Measurements from ENCODE around the gene RAI1.

RAI1 gene

DNA sequence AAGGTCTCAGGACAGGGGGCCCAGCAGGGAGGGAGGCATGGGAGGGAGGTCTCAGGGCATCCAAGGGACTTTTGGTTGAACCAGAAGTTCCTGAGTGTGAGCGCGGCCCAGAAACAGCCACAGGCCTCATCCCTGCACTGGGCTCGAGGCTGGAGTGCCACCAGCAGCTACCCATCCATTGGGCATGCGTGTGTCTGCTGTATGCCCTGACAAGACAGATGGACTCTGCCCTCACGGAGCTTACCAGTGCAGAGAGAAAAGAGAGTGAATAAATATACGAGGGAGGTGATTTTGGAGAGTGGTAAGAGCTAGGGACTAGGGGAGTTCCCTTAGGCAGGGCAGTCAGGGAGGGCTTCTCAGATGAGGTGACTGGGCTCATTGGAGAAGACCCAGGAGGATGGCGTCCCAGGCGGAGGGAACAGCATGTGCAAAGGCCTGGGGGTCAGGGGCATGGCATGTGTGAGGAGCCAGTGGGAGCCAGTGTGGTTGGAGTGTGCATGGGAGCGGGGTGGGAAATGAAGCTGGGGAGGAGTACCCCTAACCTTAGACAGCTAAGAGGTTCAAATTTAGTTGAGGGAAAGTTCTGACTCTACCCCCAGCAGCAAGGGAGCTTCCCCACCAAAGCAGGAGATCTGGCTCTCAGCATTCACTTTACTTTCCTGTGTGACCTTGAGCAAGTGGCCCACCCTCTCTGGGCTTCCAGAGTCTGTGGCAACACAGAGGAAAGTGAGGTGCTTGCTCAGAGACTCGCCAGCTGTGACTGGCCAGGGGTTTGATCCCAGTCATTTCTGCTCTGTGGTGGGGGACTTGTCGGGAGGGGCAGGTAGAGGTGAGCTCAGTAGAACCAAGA lies 80.9 kb downstream of the RAI1 start:
- Histone ChIP-seq H3K27ac (no peak overlapping the region), H3K9me3 (ENCODE audit: low read depth, low read length) (no peaks in the 10 kb centered on the region), H3K4me3 (no peak overlapping the region), H3K36me3 (ENCODE audit: insufficient read depth, low read length) (no peaks in the 10 kb centered on the region), H3K9ac (ENCODE audit: insufficient read length) (no peak overlapping the region)
- no peak for DNase-seq (ENCODE audit: low read depth, low spot score)
- TF ChIP-seq FOXP2 (optimal IDR thresholded peaks at IDR 0.05; ENCODE audit: control extremely low read depth, extremely low read length, insufficient read depth) (no peak), POLR2AphosphoS5 (IDR thresholded peaks at IDR 0.05; ENCODE audit: borderline replicate concordance, low read depth, low read length) (no peak), EZH2 (IDR thresholded peaks at IDR 0.05) (no peak)

DNA sequence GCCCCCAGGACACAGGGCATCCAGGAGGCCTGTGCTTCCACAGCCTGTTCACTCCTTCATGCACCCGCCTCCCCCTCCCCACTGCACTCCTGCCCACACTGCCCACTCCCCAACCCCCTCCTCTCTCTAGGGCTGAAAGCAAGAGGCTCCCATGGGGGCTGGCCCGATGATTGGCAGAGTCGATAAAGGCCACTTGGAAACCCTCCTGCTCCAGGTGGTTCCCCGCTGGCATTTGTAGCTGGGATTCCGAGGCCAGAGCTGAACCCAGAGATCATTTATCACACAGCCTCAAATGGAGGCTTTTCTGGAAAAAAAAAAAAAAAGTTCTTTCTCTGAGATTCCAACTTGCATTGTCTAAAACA lies 81.5 kb downstream of the RAI1 start:
- H3K9ac ChIP-seq (ENCODE audit: insufficient read length): no peak overlapping the region
- no peak for DNase-seq (ENCODE audit: low read depth, low spot score)
- H3K27ac ChIP-seq: no peak overlapping the region
- H3K9me3 ChIP-seq (ENCODE audit: low read depth, low read length): no peaks in the 10 kb centered on the region
- H3K4me3 ChIP-seq: no peak overlapping the region
- TF ChIP-seq FOXP2 (optimal IDR thresholded peaks at IDR 0.05; ENCODE audit: control extremely low read depth, extremely low read length, insufficient read depth) (no peak), POLR2AphosphoS5 (IDR thresholded peaks at IDR 0.05; ENCODE audit: borderline replicate concordance, low read depth, low read length) (no peak), EZH2 (IDR thresholded peaks at IDR 0.05) (no peak)
- H3K36me3 ChIP-seq (ENCODE audit: insufficient read depth, low read length): no peaks in the 10 kb centered on the region

DNA sequence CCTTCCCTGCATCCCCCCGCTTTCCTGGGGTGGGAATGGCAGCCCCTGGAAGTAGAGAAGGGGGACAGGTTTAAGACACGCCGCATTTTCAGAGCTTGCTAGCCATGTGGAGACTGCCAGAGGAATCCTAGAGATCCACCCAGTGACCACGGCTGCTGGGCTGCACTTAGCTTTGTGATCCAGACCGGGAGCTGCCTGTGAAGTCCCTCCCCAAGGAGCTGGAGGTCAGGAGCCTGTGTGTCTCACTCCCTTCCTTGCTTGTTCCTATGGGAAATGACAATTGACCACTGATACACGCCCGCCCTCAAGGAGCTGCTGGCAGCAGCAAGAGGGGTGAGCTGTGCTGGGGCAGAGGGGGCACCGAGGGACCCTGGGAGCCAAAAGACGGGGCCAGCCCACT lies 81.9 kb downstream of the RAI1 start:
- Histone ChIP-seq H3K9me3 (ENCODE audit: low read depth, low read length) (no peaks in the 10 kb centered on the region), H3K9ac (ENCODE audit: insufficient read length) (no peak overlapping the region)
- no peak for DNase-seq (ENCODE audit: low read depth, low spot score)

DNA sequence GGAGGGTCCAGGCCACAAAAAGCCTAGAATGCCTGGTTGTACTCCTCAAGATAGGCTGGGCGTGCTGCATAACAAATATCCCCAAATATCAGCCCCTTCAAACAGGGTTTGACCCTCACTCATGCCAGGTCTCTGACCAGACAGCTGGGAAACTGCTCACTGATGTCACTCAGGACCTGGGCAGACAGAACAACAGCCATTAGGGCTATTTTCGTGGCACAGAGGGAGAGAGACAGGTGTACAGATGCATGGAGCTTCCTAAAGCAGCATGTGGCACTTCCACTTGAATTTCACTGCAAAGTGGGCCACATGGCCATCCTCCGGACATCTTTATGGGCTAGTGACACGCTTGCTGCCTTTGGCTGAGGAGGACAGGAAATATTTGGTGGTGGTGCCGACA lies 82.5 kb downstream of the RAI1 start:
- Histone ChIP-seq H3K4me3 (no peak overlapping the region), H3K27ac (no peak overlapping the region), H3K9ac (ENCODE audit: insufficient read length) (no peak overlapping the region), H3K9me3 (ENCODE audit: low read depth, low read length) (no peaks in the 10 kb centered on the region), H3K36me3 (ENCODE audit: insufficient read depth, low read length) (no peaks in the 10 kb centered on the region)
- TF ChIP-seq POLR2AphosphoS5 (IDR thresholded peaks at IDR 0.05; ENCODE audit: borderline replicate concordance, low read depth, low read length): no peak
- no peak for TF ChIP-seq FOXP2 (optimal IDR thresholded peaks at IDR 0.05; ENCODE audit: control extremely low read depth, extremely low read length, insufficient read depth)
- no peak for TF ChIP-seq EZH2 (IDR thresholded peaks at IDR 0.05)
- DNase-seq (ENCODE audit: low read depth, low spot score): no peak

More for the DNA sequence above, 81.9 kb downstream of the RAI1 start:
- Histone ChIP-seq H3K36me3 (ENCODE audit: insufficient read depth, low read length) (no peaks in the 10 kb centered on the region), H3K27ac (no peak overlapping the region), H3K4me3 (no peak overlapping the region)
- no peak for TF ChIP-seq FOXP2 (optimal IDR thresholded peaks at IDR 0.05; ENCODE audit: control extremely low read depth, extremely low read length, insufficient read depth)
- TF ChIP-seq EZH2 (IDR thresholded peaks at IDR 0.05): no peak
- no peak for TF ChIP-seq POLR2AphosphoS5 (IDR thresholded peaks at IDR 0.05; ENCODE audit: borderline replicate concordance, low read depth, low read length)

DNA sequence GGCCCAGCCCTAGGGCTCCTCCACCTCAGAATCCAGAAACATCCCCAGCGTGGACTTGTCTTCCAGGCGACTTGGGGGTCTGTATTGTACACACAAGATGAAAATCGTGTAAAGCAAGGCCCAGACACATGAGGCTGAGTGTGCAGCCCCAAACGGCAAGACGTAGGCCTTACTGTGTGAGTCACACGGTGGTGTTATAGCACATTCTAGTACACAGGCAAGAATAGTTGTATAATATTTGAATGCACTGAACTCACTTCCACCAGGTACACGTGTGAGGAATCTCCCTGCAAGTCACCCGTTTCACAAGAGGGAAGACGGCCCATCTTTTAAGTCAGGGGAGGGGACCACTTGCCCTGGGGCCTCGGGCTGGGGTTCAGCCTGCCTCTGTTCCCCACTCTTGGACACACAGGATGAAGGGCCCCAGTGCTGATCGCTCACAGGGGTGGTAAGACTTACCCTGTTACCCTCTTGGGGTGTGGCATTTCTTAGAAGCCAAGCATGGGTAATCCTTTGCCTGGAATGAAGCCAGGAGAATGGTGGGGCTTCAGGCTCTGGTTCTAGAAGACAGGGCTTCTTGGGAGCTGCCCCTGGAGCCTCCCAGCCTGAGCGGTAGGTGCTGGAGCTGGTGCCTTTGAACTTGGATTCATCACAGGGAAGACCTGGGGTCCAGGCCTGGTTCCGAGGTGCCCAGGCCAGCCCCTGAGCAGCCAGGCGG lies 84.3 kb downstream of the RAI1 start:
- no peak for TF ChIP-seq FOXP2 (optimal IDR thresholded peaks at IDR 0.05; ENCODE audit: control extremely low read depth, extremely low read length, insufficient read depth)
- H3K4me3 ChIP-seq: no peak overlapping the region
- H3K9me3 ChIP-seq (ENCODE audit: low read depth, low read length): no peaks in the 10 kb centered on the region
- H3K9ac ChIP-seq (ENCODE audit: insufficient read length): no peak overlapping the region
- no peak for DNase-seq (ENCODE audit: low read depth, low spot score)
- H3K27ac ChIP-seq: no peak overlapping the region
- no peaks in the 10 kb centered on the region for H3K36me3 ChIP-seq (ENCODE audit: insufficient read depth, low read length)

DNA sequence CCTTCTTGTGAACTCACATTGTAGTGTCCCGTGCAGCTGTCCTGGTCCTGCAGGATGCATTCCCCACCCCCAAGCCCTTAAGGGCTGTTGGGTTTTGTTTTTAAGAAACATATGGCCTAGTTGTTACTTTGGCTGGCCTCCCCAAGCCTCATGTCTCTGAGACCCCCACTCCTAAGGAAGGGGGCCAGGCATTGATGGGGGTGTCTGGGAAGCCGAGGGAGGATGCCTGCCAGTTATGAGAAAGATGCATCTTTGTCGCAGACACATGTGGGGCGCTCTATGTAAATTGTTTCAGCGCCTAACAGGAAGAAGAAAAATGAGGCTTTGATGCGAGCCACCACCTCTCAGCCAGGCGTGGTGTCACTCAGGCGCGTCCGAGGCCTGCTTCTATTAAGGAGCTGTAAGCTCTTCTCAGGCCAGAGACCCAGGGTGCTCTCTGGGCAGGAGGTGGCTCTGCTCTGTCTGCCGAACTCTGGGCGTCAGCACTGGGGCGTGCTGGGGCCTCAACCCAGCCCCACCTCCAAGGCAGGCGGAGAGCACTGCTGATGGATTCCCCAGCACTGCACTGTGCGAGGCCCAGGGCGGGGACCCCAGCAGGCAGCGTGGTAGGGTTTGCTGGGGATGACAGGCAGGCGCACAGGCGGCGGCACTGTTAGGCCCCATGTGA lies 85.0 kb downstream of the RAI1 start:
- TF ChIP-seq POLR2AphosphoS5 (IDR thresholded peaks at IDR 0.05; ENCODE audit: borderline replicate concordance, low read depth, low read length): no peak
- TF ChIP-seq FOXP2 (optimal IDR thresholded peaks at IDR 0.05; ENCODE audit: control extremely low read depth, extremely low read length, insufficient read depth): no peak
- TF ChIP-seq EZH2 (IDR thresholded peaks at IDR 0.05): no peak
- no peaks in the 10 kb centered on the region for H3K36me3 ChIP-seq (ENCODE audit: insufficient read depth, low read length)
- no peaks in the 10 kb centered on the region for H3K9me3 ChIP-seq (ENCODE audit: low read depth, low read length)
- DNase-seq (ENCODE audit: low read depth, low spot score): no peak
- no peak overlapping the region for H3K9ac ChIP-seq (ENCODE audit: insufficient read length)
- no peak overlapping the region for H3K4me3 ChIP-seq
- no peak overlapping the region for H3K27ac ChIP-seq

DNA sequence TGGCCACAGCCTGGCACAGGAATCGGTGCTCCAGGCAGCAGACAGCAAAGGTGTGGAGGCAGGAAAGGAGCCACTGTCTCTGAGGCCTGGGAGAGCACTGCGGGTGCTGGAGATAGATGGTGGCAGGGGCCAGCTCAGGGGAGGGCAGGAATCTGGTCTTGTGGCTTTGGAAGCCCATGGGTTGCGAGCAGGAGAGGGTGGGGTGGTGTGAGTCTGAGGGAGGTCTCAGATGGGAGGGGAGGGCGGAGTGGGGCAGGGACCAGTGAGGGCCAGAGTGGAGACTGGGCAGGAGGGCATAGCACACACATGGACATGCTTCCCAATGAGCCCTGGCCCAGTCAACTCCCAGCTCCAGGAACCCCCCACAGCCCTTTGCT lies 85.5 kb downstream of the RAI1 start:
- H3K9ac ChIP-seq (ENCODE audit: insufficient read length): no peak overlapping the region

DNA sequence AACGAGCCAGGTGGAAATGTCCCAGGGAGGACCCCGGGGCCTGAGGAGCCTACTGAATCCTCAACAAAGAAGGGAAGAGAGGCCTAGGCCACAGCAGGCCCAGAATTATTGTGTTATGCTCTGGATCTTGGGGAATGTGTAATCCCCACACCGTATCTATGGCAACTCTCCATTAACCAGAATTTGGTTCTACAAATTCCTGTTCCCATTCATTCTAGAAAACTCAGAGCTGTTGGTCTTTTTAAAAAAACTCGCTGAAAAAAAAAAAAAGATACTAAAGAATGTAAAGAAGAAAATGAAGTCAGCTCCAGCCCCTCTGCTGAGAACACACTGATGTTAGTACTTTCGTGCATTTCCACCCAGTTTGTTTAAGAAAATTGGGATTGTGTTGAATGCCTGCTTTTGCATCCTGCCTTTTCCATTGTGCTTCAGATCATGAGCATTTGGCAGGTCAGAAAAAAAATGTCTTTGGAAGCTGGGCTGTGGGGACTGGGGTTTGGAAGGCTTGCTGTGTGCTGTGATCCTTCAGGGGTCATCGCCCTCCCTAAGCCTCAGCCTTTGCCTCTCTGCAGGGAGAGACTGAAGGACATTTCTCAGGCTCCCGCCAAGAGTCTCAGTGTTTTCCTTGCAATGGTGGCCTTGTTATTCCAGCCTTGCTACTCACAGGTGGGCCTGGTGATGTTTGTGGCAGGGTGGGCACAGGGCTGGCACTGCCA lies 86.1 kb downstream of the RAI1 start:
- peak overlapping the region; percentile 75; the same call in 1 of the 2 replicates for H3K27ac ChIP-seq
- no peaks in the 10 kb centered on the region for H3K36me3 ChIP-seq (ENCODE audit: insufficient read depth, low read length)
- H3K4me3 ChIP-seq: no peak overlapping the region
- no peaks in the 10 kb centered on the region for H3K9me3 ChIP-seq (ENCODE audit: low read depth, low read length)
- no peak for TF ChIP-seq EZH2 (IDR thresholded peaks at IDR 0.05)
- TF ChIP-seq POLR2AphosphoS5 (IDR thresholded peaks at IDR 0.05; ENCODE audit: borderline replicate concordance, low read depth, low read length): no peak
- no peak for TF ChIP-seq FOXP2 (optimal IDR thresholded peaks at IDR 0.05; ENCODE audit: control extremely low read depth, extremely low read length, insufficient read depth)
- no peak for DNase-seq (ENCODE audit: low read depth, low spot score)
- no peak overlapping the region for H3K9ac ChIP-seq (ENCODE audit: insufficient read length)

More for the DNA sequence above, 85.5 kb downstream of the RAI1 start:
- H3K9me3 ChIP-seq (ENCODE audit: low read depth, low read length): no peaks in the 10 kb centered on the region
- no peak overlapping the region for H3K4me3 ChIP-seq
- H3K27ac ChIP-seq: peak overlapping the region; percentile 75; the same call in 1 of the 2 replicates
- no peak for TF ChIP-seq EZH2 (IDR thresholded peaks at IDR 0.05)
- TF ChIP-seq POLR2AphosphoS5 (IDR thresholded peaks at IDR 0.05; ENCODE audit: borderline replicate concordance, low read depth, low read length): no peak
- TF ChIP-seq FOXP2 (optimal IDR thresholded peaks at IDR 0.05; ENCODE audit: control extremely low read depth, extremely low read length, insufficient read depth): no peak
- no peak for DNase-seq (ENCODE audit: low read depth, low spot score)
- no peaks in the 10 kb centered on the region for H3K36me3 ChIP-seq (ENCODE audit: insufficient read depth, low read length)
